IPS-18c (cell line): Measurements from ENCODE around the gene RPTOR.
"Not testable (repeated sequence)": the region's sequence is repeated elsewhere in the genome, so short reads cannot be mapped to it uniquely, and the experiment has no call there.

Experiments used
- H3K4me3 ChIP-seq: 2 replicates; pipeline ENCODE4 v1.7.0; 2013; ENCODE audit warnings: low read depth, mild to moderate bottlenecking, low read length, moderate library complexity; ENCODE audit not compliant: insufficient read depth
- H3K9me3 ChIP-seq: one replicate; pipeline ENCODE4 v1.6.1; 2013; ENCODE audit warnings: mild to moderate bottlenecking, low read length, moderate library complexity; ENCODE audit not compliant: control insufficient read depth, insufficient read depth

RPTOR gene

GRCh38 chr17:80763293-80763867 is 218.7 kb downstream of the RPTOR start:
- Histone ChIP-seq H3K4me3 (no peak overlapping the region), H3K9me3 (no peaks in the 10 kb centered on the region)

- H3K4me3 ChIP-seq, result not testable (repeated sequence)
Observed at GRCh38 chr17:80764627-80765145, 220.0 kb downstream of the RPTOR start.

GRCh38 chr17:80765241-80765961 is 220.8 kb downstream of the RPTOR start:
- H3K9me3 ChIP-seq, result no peaks in the 10 kb centered on the region
- H3K4me3 ChIP-seq, result no peak overlapping the region

More at GRCh38 chr17:80764627-80765145, 220.0 kb downstream of the RPTOR start:
- not testable (repeated sequence) for H3K9me3 ChIP-seq

- no peaks in the 10 kb centered on the region for H3K9me3 ChIP-seq
- H3K4me3 ChIP-seq, result no peak overlapping the region
Observed at GRCh38 chr17:80766290-80766855, 221.7 kb downstream of the RPTOR start.

- Histone ChIP-seq H3K9me3 (no peaks in the 10 kb centered on the region), H3K4me3 (no peak overlapping the region)
Observed at GRCh38 chr17:80768389-80768788, 223.8 kb downstream of the RPTOR start.

- Histone ChIP-seq H3K9me3 (no peaks in the 10 kb centered on the region), H3K4me3 (no peak overlapping the region)
Observed at GRCh38 chr17:80768936-80769335, 224.3 kb downstream of the RPTOR start.

GRCh38 chr17:80769516-80769915 is 224.9 kb downstream of the RPTOR start:
- H3K4me3 ChIP-seq, result no peak overlapping the region
- H3K9me3 ChIP-seq, result no peaks in the 10 kb centered on the region

GRCh38 chr17:80769936-80770625 is 225.4 kb downstream of the RPTOR start:
- H3K4me3 ChIP-seq, result no peak overlapping the region
- no peaks in the 10 kb centered on the region for H3K9me3 ChIP-seq

- Histone ChIP-seq H3K9me3 (no peaks in the 10 kb centered on the region), H3K4me3 (no peak overlapping the region)
Observed at GRCh38 chr17:80770881-80771611, 226.4 kb downstream of the RPTOR start.

- Histone ChIP-seq H3K4me3 (no peak overlapping the region), H3K9me3 (no peaks in the 10 kb centered on the region)
Observed at GRCh38 chr17:80771612-80772005, 227.0 kb downstream of the RPTOR start.

- H3K4me3 ChIP-seq, result no peak overlapping the region
Observed at GRCh38 chr17:80772906-80773242, 228.2 kb downstream of the RPTOR start.

GRCh38 chr17:80773243-80773991 is 228.8 kb downstream of the RPTOR start:
- Histone ChIP-seq H3K4me3 (no peak overlapping the region), H3K9me3 (no peaks in the 10 kb centered on the region)

More at GRCh38 chr17:80772906-80773242, 228.2 kb downstream of the RPTOR start:
- no peaks in the 10 kb centered on the region for H3K9me3 ChIP-seq

- no peak overlapping the region for H3K4me3 ChIP-seq
- no peaks in the 10 kb centered on the region for H3K9me3 ChIP-seq
Observed at GRCh38 chr17:80774146-80774545, 229.5 kb downstream of the RPTOR start.

- Histone ChIP-seq H3K4me3 (no peak overlapping the region), H3K9me3 (no peaks in the 10 kb centered on the region)
Observed at GRCh38 chr17:80774643-80775281, 230.1 kb downstream of the RPTOR start.

GRCh38 chr17:80775863-80776262 is 231.2 kb downstream of the RPTOR start:
- Histone ChIP-seq H3K4me3 (no peak overlapping the region), H3K9me3 (no peaks in the 10 kb centered on the region)

- Histone ChIP-seq H3K4me3 (no peak overlapping the region), H3K9me3 (no peaks in the 10 kb centered on the region)
Observed at GRCh38 chr17:80777274-80777673, 232.6 kb downstream of the RPTOR start.
